GM19035 (cell line): ENCODE data around the gene LGI4.
"Not testable (repeated sequence)": the region's sequence is repeated elsewhere in the genome, so short reads cannot be mapped to it uniquely, and the experiment has no call there.

ENCODE experiments used
- ATAC-seq: cut with Tn5 transposase; IDR thresholded peaks from one replicate; pipeline ENCODE4 v1.9.1; 2021; ENCODE audit not compliant: unreplicated experiment

LGI4 gene

GRCh38 chr19:35107545-35107944 lies 27.3 kb downstream of the LGI4 start:
- ATAC-seq = no peak

GRCh38 chr19:35106898-35107541 lies 27.8 kb downstream of the LGI4 start:
- no peak for ATAC-seq

- no peak for ATAC-seq
Measured at GRCh38 chr19:35106291-35106583, 28.6 kb downstream of the LGI4 start.

GRCh38 chr19:35105411-35106290 lies 29.2 kb downstream of the LGI4 start:
- no peak for ATAC-seq

- ATAC-seq = no peak
Measured at GRCh38 chr19:35105047-35105410, 29.8 kb downstream of the LGI4 start.

- ATAC-seq = no peak
Measured at GRCh38 chr19:35104361-35104760, 30.5 kb downstream of the LGI4 start.

GRCh38 chr19:35103614-35104013 lies 31.2 kb downstream of the LGI4 start:
- ATAC-seq = not testable (repeated sequence)

GRCh38 chr19:35101949-35102348 lies 32.9 kb downstream of the LGI4 start:
- ATAC-seq = not testable (repeated sequence)

- no peak for ATAC-seq
Measured at GRCh38 chr19:35100588-35101533, 34.0 kb downstream of the LGI4 start.

- ATAC-seq = no peak
Measured at GRCh38 chr19:35099897-35100275, 35.0 kb downstream of the LGI4 start.

- ATAC-seq = no peak
Measured at GRCh38 chr19:35099155-35099896, 35.5 kb downstream of the LGI4 start.

GRCh38 chr19:35098413-35099049 lies 36.3 kb downstream of the LGI4 start:
- no peak for ATAC-seq

- ATAC-seq = no peak
Measured at GRCh38 chr19:35095667-35096368, 39.0 kb downstream of the LGI4 start.

- no peak for ATAC-seq
Measured at GRCh38 chr19:35094656-35095055, 40.2 kb downstream of the LGI4 start.

GRCh38 chr19:35093941-35094647 lies 40.8 kb downstream of the LGI4 start:
- ATAC-seq = no peak

- ATAC-seq = no peak
Measured at GRCh38 chr19:35093430-35093829, 41.4 kb downstream of the LGI4 start.

- no peak for ATAC-seq
Measured at GRCh38 chr19:35090506-35091214, 44.2 kb downstream of the LGI4 start.

- no peak for ATAC-seq
Measured at GRCh38 chr19:35090160-35090505, 44.7 kb downstream of the LGI4 start.

- no peak for ATAC-seq
Measured at GRCh38 chr19:35089554-35089953, 45.3 kb downstream of the LGI4 start.
